ENCODE measurements around the gene NTMT1.

NTMT1 gene

GRCh38 chr9:129637102-129637501 is 11.1 kb downstream of the NTMT1 start:
- no peak for DNase-seq

GRCh38 chr9:129637673-129638439 is 11.9 kb downstream of the NTMT1 start:
- peak; percentile 66 to 88 for DNase-seq

- no peak for DNase-seq
Observed at GRCh38 chr9:129639034-129639630, 13.2 kb downstream of the NTMT1 start.

- DNase-seq = no peak
Observed at GRCh38 chr9:129639756-129640085, 13.8 kb downstream of the NTMT1 start.

- DNase-seq = peak in 1 of 2 donors; percentile 66
Observed at GRCh38 chr9:129640086-129640870, 14.3 kb downstream of the NTMT1 start.

- no peak for DNase-seq
Observed at GRCh38 chr9:129640871-129641749, 15.1 kb downstream of the NTMT1 start.

GRCh38 chr9:129641750-129642585 is 16.0 kb downstream of the NTMT1 start, which contains the start of gene ASB6:
Gene ASB6 (minus strand): TSS chr9:129642151. CDS start chr9:129641999, 152 bp downstream.
- DNase-seq = peak; percentile 97 to 98

GRCh38 chr9:129643706-129644105 is 17.7 kb downstream of the NTMT1 start:
- no peak for DNase-seq

GRCh38 chr9:129644365-129644764 is 18.4 kb downstream of the NTMT1 start:
- DNase-seq = no peak

GRCh38 chr9:129644902-129645301 is 18.9 kb downstream of the NTMT1 start:
- no peak for DNase-seq

GRCh38 chr9:129646252-129646651 is 20.3 kb downstream of the NTMT1 start:
- DNase-seq = no peak

GRCh38 chr9:129646654-129647053 is 20.7 kb downstream of the NTMT1 start:
- DNase-seq = no peak

- no peak for DNase-seq
Observed at GRCh38 chr9:129647635-129648034, 21.7 kb downstream of the NTMT1 start.

GRCh38 chr9:129648092-129648763 is 22.3 kb downstream of the NTMT1 start:
- no peak for DNase-seq

GRCh38 chr9:129648764-129649115 is 22.8 kb downstream of the NTMT1 start:
- DNase-seq = no peak

- DNase-seq = no peak
Observed at GRCh38 chr9:129649726-129650679, 24.0 kb downstream of the NTMT1 start.

- no peak for DNase-seq
Observed at GRCh38 chr9:129650680-129651235, 24.8 kb downstream of the NTMT1 start.

GRCh38 chr9:129653823-129654553 is 28.0 kb downstream of the NTMT1 start:
- DNase-seq = no peak

GRCh38 chr9:129654554-129655040 is 28.6 kb downstream of the NTMT1 start:
- DNase-seq = no peak

Data from inflammatory macrophage (primary cell).